HL-60/S4 treated with phorbol 12-myristate 13-acetate at 8.2 ng/mL for 4 days and 3 days (cell line): Measurements from ENCODE around the gene PDE4D.

Experiments
- in situ Hi-C: fragments of 300-500 bp; cut with MboI; formaldehyde crosslinking; loops from 2 replicates; pipeline ENCODE4 v1.15.0; 2022; ENCODE audit warnings: low sequenced_read_pairs

Gene PDE4D

DNA sequence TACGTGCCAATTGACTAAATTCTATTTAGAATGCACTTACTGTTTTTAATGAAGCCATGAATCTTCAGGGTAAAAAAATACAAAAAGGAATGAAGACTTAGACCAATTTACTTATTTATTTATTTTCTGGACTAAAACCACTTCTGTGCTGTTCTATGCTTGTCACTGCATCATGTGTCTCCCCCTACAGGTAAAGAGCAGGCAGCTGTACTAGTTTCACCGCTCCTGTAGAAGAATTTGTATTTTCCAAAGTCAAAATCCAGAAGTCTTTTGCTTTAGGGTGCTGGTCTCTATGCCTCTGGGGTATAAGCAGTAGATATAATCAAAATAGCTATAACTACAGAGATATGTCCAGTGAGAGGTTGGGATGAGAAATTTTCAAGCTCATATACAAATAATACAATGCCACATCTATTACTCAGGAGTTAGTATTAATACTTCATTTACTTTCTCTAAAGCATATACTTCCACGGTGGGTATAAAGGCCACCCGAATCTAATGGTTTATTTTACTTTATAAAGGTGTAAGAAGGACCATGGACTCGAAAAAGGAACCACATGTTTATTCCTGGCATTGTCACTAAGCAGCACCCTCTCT is 719.2 kb downstream of the PDE4D start:
- in situ Hi-C loops, result no loop called here

DNA sequence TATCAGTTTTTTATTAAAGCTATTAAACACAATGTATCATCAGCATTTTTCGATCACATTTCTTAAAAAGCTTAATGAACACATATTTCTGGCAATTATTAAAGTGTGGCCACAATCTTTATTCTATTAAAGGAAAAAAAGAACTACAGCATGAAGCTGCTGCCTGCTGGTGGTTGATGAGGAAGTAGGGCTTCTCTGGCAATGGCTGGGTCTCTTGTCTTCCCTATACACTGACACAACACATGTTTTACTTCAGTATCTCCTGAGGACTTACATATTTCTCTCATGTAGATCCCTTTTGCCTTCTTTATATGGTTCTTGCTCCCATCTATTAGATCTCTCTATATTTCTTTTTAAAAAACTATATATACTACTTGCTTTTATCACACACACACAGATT is 719.9 kb downstream of the PDE4D start:
- in situ Hi-C loops, result no loop called here

DNA sequence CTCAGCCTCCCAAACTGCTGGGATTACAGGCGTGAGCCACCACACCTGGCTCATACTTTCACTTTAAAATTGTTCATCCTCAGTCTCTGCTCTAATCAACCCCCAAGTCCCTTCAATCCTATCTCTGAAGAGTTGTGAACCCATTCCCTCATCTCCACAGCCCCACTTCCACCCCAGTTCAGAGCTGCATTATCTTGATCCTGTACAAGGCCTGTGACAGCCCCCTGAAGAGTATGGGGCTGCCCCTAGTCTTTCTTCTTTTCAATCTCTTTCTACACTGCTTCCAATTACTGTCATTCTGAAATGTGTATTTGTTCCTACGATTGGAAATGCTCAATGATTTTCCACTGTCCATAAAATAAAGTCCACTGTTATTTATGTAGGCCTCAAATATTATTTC is 722.4 kb downstream of the PDE4D start:
- in situ Hi-C loops, result no loop called here

DNA sequence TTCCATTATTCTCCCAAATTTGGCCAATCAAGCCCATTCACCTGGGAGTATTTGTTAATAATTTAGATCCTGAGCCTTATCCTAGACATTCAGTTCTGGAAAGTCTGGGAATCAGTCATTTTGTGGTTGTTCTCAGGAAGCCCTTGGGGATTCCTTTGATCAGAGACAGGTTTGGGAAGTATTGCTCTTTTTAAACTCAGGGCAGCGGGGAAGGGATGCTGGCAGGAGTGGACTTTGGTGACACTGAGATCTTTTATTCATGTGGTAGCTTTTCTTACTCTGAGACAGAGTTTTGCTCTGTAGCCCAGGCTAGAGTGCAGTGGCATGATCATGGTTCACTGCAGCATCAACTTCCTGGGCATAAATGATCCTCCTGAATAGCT is 723.8 kb downstream of the PDE4D start:
- in situ Hi-C loops, result no loop called here

DNA sequence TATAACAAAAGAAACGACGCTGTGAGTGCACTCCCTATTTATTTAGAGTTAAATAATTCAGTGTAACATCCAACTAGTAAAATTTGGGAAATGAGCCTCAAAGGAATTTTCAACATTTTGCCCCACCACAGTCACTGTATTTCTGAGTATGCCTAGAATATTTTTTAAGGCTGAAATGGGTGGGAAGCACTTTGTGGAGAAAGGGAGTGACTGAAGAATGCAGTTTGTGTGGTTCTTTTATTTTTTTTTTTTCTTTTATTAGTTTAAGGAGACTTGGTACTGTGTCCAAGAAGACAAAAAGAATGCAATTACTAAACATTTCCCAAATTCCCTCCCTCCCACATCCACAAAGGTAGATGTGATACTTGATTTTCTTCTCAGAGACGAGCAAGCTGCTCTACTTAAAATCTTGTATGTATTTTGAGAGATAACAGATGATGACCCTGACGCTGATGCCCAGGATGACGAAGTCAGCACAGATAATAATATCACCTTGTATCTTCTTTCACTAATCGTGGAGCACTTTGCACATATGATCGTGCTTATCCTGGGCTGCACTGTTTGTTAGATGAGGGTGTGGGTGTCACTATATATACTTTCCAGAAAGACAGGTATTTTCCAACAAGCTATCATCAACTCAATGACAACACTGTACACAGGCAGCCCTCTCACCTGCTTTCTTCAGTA is 724.3 kb downstream of the PDE4D start:
- in situ Hi-C loops, result no loop called here

DNA sequence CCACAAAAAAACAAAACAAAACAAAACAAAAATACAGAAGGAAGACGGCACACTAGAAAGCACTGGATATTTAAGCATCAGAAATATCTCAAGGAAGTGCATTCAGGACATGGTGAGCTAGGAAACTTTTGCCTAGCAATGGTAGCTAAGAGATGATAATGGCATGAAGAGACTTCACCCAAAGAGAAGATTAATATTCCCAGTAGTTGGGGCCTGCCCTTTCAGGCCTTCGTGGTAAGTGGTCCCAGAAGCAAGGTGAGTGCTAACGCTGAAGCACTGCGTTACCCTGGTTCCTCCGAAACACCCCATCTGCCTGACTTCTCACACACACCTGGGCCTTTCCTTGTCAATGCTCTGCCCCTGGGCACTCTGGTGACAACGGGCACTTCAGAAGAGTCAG is 725.5 kb downstream of the PDE4D start:
- in situ Hi-C loops, result no loop called here

DNA sequence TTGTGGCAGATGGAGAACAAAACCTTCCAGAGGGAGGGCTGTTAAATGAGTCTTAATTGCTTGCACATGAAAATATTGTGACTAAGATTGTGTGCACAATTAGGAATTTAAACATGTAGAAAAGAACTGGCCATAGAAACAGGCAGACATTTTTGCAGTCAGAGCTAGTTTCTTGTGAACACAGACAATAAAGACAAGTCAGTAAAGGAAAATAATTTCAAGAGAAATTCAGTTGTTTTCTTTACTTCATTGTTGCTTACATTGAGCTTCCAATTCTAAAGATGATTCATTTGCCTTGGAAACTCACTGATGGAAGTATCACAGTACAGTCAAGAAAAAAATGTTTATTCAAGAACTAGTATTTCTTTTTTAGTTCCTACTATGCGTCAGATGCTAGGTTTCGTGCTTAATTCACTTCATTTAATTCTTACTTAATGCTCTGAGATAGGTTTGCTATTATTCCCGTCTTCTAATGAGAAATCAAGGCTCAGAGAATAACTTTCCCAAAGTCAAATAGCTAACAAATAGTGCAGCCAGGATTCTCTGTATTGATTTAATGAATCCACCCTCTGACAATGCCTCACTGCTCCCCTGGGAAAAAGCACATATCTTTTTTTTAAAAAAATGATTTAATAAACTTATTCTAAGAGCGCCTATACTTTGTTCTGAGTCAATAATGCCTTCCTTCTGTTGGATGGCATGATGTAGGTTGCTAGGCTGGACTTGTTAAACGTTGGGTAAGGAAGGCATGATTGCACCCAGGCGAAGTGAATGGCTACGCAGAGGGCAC is 729.3 kb downstream of the PDE4D start:
- in situ Hi-C loops, result no loop called here

DNA sequence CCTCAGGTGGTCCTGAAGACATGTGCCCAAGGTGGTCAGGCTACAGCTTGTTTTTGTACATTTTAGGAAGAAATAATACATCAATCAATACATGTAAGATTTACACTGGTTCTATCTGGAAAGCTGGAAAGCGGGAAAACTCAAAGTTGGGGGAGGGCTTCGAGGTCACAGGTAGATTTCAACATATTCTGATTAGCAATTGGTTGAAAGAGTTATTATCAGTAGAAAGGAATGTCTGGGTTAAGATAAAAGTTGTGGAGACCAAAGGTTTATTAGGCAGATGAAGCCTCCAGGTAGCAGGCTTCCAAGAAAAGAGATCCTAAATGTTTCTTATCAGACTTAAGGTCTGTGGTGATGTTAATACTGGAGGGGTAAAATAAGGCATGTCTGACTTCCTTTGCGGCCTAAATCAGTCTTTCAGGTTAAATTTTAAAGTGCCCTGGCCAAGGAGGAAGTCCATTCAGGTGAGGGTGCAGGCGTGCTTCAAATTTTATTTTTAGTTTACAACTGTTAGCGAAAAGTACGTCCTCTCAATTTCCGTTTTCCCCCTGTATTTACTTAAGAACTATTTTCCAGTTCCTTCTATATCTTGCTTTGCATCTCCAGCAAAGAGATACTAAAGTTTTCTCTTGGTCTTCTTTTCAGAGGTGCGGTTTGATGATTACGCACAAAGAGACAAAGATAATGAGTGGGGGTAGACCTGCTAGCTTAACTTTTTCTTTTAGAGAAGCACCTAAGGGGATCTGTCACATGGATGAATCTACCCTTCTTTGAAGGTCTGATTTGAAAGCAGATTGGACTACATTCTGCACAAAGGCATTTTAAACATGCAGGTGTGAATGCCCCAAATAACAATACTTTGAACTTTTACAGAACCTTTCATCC is 732.1 kb downstream of the PDE4D start:
- in situ Hi-C loops, result no loop called here

DNA sequence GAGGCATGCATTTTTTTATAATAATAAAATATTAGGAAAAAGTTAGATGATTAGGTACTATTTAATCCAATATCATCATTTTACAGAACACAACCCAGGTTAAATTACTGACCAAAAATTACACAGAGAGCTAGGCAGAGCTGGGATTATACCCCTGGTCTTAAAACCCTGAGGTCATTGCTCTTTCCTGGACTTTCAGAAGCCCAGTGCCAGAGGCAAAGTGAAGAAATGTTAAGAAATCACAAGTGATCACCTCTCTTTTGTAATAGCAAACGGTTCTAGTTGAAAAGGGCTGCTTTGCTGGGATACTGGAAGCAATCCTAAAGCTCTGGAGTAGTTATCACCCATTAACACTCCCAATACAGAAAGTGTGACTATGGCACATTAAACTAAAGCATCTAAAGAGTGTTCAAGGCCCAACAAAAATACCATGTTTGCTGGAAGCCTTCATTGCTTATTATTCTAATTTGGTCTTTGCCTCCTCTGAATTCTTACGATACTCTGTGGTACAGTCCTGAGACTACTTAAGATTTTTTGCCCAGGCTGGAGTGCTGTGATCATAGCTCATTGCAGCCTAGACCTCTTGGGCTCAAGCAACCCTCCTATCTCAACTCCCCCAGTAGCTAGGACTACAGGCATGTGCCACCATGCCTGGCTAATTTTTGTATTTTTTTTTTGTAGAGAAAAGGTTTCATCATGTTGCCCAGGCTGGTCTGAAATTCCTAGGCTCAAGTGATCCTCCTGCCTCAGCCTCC is 734.7 kb downstream of the PDE4D start:
- in situ Hi-C loops, result no loop called here

DNA sequence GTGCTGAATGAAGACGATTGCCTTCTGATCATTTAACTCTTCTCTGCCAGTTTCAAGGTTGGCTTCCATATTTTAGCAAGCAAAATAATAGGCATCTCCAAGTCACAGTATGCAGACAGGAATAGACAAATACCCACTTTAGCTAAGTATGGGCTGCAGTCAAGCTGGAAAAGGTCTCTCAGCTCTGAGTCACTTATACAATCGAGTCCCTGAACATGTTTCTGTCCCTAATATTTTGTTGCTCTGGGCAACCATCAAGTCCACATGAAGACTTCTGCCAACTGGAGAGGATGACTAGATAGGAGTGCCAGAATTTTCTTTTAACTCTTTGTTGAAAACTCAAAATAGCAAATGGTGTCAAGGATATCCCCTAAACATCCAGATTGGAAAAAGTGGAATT is 735.4 kb downstream of the PDE4D start:
- in situ Hi-C loops, result no loop called here

DNA sequence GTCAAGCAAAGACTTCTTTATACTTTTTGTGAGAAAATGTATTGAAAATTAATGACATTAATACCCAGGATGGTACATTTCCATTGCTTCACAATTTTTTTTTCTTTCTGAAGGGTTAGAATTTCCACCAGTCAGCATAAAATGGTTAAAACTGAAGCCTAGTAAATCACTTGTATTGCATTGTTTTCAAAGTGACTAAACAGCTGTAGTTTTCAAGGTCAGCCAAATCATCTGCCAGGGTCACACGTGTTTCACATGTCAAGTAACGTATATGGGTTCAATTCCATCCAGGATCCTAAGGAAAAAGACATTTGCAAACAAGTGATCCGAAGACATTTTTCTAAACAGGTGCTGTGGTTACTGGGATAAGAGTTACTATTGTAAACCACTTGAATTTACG is 736.5 kb downstream of the PDE4D start:
- in situ Hi-C loops, result no loop called here

DNA sequence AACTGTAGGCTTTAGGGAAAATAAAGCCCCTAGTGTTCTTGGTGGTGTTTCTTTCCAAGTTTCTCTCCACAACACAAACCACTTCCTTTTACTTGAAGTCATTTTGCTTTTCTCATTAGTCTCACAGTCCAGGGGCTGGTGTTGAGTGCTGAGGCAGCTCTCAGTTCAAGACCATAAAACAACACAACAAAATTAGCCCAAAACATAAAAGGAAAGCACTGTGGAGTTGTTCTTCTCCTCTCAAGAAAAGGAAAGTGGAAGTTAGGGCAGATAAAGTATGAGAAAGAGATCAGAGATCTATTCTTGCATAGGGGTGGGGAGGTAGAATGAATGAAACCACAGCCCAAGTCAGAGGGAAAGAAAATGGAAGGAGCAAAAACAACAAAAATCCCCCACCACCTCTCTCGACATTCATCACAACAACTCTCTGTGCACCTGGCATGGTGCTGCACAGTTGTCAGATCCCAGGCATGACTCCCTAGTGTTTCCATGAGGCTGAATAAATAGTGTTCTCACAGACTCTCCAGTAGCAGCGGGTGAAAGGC is 740.8 kb downstream of the PDE4D start:
- in situ Hi-C loops, result no loop called here

DNA sequence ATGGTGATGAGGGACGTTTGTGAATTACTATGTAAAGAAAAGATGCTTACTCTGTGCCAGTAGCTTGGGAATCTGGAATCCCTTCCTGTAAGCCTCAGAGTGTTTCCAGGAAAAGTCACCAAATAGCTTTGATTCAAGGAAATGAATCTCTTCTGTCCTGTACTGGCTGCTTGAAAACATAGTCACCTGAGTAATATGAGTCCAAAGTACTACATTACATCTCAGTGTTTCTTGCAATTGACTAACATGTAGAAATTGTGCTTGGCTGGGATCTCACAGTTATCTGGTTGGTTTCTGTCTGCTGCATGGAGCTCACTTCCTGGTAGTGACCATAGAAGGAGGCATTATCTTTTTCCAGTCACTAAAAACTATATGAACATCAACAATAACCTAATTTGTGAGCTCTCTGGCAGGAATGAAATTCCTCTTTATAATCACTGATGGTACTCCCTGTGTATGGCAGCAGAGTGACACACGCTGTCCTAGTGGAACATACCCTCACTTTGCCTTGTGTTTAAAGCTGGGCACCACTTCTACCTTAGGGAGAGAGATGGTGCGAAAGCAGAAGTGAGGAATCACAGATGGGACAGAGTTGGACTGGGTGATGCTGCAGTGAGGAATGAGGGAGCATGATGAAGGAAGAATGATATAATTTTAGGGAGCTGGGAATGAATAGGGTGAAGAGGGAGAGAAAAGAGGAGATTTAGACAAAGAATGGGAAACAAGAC is 742.2 kb downstream of the PDE4D start:
- in situ Hi-C loops, result no loop called here

DNA sequence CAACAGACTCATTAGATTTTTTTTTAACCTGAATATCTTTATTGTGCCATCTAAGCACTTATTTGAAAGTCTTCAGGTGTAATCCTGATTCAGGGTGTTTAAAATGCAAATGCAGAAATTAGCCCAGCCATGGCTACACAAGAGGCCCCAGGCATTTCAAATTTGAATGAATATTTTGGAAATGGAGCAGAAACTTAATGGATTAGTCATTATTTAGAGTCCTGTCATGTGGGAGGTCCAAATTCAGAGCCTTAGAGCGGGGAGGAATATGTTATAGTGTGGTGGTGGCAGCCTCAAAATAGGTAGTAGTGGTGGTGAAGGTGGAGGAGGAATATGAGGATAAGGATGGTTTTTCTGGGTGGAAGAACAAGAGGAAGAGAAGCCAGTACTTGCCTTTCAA is 743.7 kb downstream of the PDE4D start:
- in situ Hi-C loops, result loop anchor here (25.0 kb wide), 1 partner anchor 113 kb away; no protein-coding TSS in a partner anchor

DNA sequence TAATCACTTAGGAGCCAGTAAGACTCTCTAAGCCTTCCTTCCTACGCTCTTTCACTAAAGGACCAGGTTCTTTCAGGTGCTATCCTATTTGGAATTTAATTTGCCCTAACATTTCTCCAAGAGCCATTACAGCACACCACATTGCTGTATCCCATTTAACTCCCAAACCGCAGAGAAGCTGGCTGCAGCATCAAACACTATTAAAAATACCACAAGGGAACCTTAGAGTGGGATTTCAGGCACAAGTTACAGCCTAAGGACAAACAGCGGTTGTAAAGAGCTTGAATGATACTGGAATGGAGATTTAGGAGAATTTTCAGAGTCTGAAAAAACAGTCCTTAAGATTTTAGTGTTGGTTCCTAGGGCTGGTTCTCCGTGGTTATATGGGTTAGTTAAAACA is 744.3 kb downstream of the PDE4D start:
- in situ Hi-C loops, result loop anchor here (25.0 kb wide), 1 partner anchor 112 kb away; no protein-coding TSS in a partner anchor

DNA sequence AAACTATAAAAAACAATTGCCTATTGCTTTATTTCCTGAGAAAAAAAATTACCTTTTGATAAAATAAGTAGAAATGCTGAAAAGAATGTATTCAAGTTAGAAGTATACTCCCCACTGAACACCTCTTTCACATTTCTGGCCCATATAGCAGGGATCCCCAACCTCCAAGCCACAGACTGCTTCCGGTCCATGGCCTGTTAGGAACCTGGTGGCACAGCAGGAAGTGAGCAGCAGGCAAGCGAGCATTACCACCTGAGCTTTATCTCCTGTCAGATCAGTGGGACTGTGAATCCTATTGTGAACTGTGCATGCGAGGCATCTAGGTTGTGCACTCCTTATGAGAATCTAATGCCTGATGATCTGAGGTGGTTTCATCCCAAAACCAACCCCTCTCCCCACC is 746.8 kb downstream of the PDE4D start:
- in situ Hi-C loops, result loop anchor here (25.0 kb wide), 1 partner anchor 109 kb away; no protein-coding TSS in a partner anchor

DNA sequence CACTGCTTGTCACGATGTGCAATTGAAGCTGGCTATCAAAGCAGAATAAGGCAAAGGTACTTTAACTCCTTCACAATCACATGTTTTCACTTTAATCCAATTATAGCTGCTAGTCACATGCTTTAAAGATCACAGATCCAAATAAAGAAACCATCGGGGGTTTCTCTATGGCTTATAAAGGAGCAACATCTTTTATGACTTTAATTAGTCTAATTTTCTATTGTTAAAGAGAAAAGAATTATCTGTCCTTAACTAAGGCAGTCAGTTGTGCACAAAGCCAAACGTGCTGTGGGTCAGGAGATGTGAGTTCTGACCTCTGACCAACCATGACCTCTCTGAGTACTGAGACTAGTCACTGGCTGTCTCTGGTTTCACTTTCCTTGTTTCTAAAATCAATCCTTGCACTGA is 749.6 kb downstream of the PDE4D start:
- in situ Hi-C loops, result loop anchor here (25.0 kb wide), 1 partner anchor 107 kb away; no protein-coding TSS in a partner anchor

DNA sequence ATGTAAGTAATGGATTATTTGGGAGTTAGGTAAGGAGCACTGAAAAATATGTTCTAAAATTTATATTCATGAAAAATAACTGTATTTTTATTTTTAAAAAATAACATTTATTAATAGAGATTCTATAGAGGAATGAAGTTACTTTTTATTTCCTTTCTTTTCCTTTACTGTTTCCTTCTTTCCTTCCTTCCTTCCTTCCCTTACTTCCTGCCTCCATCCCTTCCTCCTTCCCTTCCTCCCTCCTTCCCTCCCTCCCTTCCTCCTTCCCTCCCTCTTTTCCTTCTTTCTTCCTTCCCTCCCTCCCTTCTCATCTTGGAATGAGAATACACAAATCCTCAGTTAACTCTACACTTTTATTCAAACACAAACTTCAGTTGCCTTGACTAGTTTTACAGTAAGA is 750.6 kb downstream of the PDE4D start:
- in situ Hi-C loops, result loop anchor here (25.0 kb wide), 1 partner anchor 106 kb away; no protein-coding TSS in a partner anchor

DNA sequence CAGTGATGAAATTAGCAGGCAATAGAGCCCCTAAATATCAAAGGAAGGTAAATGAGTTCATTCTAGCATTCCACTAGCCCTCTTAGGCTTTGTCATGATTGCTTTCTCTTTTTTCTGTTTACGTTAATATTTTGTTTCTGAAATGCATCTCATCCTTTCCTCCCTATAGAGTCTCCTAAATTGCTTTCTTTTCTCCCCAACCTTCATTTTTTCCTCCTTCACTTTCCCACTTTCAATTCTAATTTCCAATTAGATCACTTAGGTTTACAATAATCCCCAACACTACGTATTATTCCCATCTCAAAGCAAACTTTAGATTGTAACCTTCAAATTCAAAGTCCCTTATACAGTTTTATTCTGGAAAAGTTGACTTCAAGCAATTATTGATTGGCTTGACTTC is 751.4 kb downstream of the PDE4D start:
- in situ Hi-C loops, result loop anchor here (25.0 kb wide), 1 partner anchor 105 kb away; no protein-coding TSS in a partner anchor
